CD4-positive, CD25-positive, alpha-beta regulatory T cell (primary cell): ENCODE data around the gene FITM1. TPM values are rescaled to one million over a fixed set of nuclear protein-coding genes. Genes with fewer than 3 reads are reported as not detected.

Source experiments
- polyA plus RNA-seq, 4 donors: library from polyadenylated mRNA; unstranded; fragments of 300-500 nt; fragmentation: Illumina TruSeq; gene quantifications; one replicate each; pipeline ENCODE4 v1.2.3, GENCODE V29; 2021
- total RNA-seq: library from RNA; stranded (reverse); gene quantifications from one replicate; pipeline ENCODE4 v1.2.3, GENCODE V29; 2022

Gene FITM1
- total and polyA plus RNA-seq, 5 donors from 2014 or later, result 0.20 to 1.1 (median 0.33) TPM; not detected in 1

Other genes starting within 250 kb of the FITM1 start
Only the 30 nearest of the 31 such genes appear.
- gene DHRS4, start 176.9 kb upstream of the FITM1 start, total RNA-seq, result 7.8 TPM
- gene DHRS4, start 176.9 kb upstream of the FITM1 start, polyA plus RNA-seq, result 10 to 100 TPM; 23.5 to 29.0 (median 24.6) TPM
- gene DHRS4L2, start 141.7 kb upstream of the FITM1 start, total RNA-seq, result 15.2 TPM
- 10 to 100 TPM; 13.4 to 22.0 (median 18.5) TPM for gene DHRS4L2, start 141.7 kb upstream of the FITM1 start, polyA plus RNA-seq
- 0.52 TPM for gene CARMIL3, start 78.7 kb upstream of the FITM1 start, total RNA-seq
- gene CARMIL3, start 78.7 kb upstream of the FITM1 start, polyA plus RNA-seq, result not detected
- gene CPNE6, start 59.1 kb upstream of the FITM1 start, total RNA-seq, result not detected
- gene CPNE6, start 59.1 kb upstream of the FITM1 start, polyA plus RNA-seq, result not detected
- gene PCK2, start 36.3 kb upstream of the FITM1 start, total RNA-seq, result 21.0 TPM
- gene PCK2, start 36.3 kb upstream of the FITM1 start, polyA plus RNA-seq, result 10 to 100 TPM; 26.3 to 32.2 (median 27.8) TPM
- gene DCAF11, start 15.9 kb upstream of the FITM1 start, total RNA-seq, result 97.8 TPM
- gene DCAF11, start 15.9 kb upstream of the FITM1 start, polyA plus RNA-seq, result 10 to 100 TPM; 73.4 to 95.7 (median 82.3) TPM
- gene NRL, start 15.7 kb upstream of the FITM1 start, total RNA-seq, result 2.8 TPM
- 1 to 10 TPM; 1.9 to 2.9 (median 2.1) TPM for gene NRL, start 15.7 kb upstream of the FITM1 start, polyA plus RNA-seq
- gene PSME1, start 5.5 kb downstream of the FITM1 start, total RNA-seq, result 294 TPM
- gene PSME1, start 5.5 kb downstream of the FITM1 start, polyA plus RNA-seq, result 1,000 to 10,000 TPM in 1 of 4 donors, 100 to 1,000 TPM in 3; 698 to 1,230 (median 866) TPM
- gene EMC9, start 10.9 kb downstream of the FITM1 start, total RNA-seq, result 11.7 TPM
- gene EMC9, start 10.9 kb downstream of the FITM1 start, polyA plus RNA-seq, result 10 to 100 TPM; 10.7 to 22.5 (median 13.4) TPM
- gene PSME2, start 16.0 kb downstream of the FITM1 start, total RNA-seq, result 167 TPM
- 100 to 1,000 TPM; 346 to 603 (median 466) TPM for gene PSME2, start 16.0 kb downstream of the FITM1 start, polyA plus RNA-seq
- gene RNF31, start 16.8 kb downstream of the FITM1 start, total RNA-seq, result 82.4 TPM
- gene RNF31, start 16.8 kb downstream of the FITM1 start, polyA plus RNA-seq, result 10 to 100 TPM; 35.9 to 55.9 (median 41.1) TPM
- 369 TPM for gene IRF9, start 30.6 kb downstream of the FITM1 start, total RNA-seq
- gene IRF9, start 30.6 kb downstream of the FITM1 start, polyA plus RNA-seq, result 100 to 1,000 TPM; 105 to 157 (median 119) TPM
- 145 TPM for gene REC8, start 41.4 kb downstream of the FITM1 start, total RNA-seq
- gene REC8, start 41.4 kb downstream of the FITM1 start, polyA plus RNA-seq, result 10 to 100 TPM in 3 of 4 donors, 1 to 10 TPM in 1; 9.7 to 16.1 (median 12.0) TPM
- 33.7 TPM for gene IPO4, start 58.2 kb downstream of the FITM1 start, total RNA-seq
- 10 to 100 TPM; 13.0 to 14.8 (median 14.1) TPM for gene IPO4, start 58.2 kb downstream of the FITM1 start, polyA plus RNA-seq
- 20.0 TPM for gene TM9SF1, start 64.8 kb downstream of the FITM1 start, total RNA-seq
- gene TM9SF1, start 64.8 kb downstream of the FITM1 start, polyA plus RNA-seq, result 10 to 100 TPM; 36.8 to 42.3 (median 40.0) TPM
- 0.44 TPM for gene TSSK4, start 75.0 kb downstream of the FITM1 start, total RNA-seq
- gene TSSK4, start 75.0 kb downstream of the FITM1 start, polyA plus RNA-seq, result 1 to 10 TPM in 3 of 4 donors, under 1 TPM in 1; 0.86 to 1.5 (median 1.2) TPM
- 108 TPM for gene CHMP4A, start 82.8 kb downstream of the FITM1 start, total RNA-seq
- gene CHMP4A, start 82.8 kb downstream of the FITM1 start, polyA plus RNA-seq, result 100 to 1,000 TPM; 122 to 154 (median 142) TPM
- 6.0 TPM for gene MDP1, start 85.4 kb downstream of the FITM1 start, total RNA-seq
- 10 to 100 TPM; 29.0 to 52.6 (median 35.6) TPM for gene MDP1, start 85.4 kb downstream of the FITM1 start, polyA plus RNA-seq
- gene NEDD8, start 101.7 kb downstream of the FITM1 start, total RNA-seq, result 89.1 TPM
- gene NEDD8, start 101.7 kb downstream of the FITM1 start, polyA plus RNA-seq, result 100 to 1,000 TPM; 334 to 440 (median 349) TPM
- gene GMPR2, start 102.3 kb downstream of the FITM1 start, total RNA-seq, result 49.0 TPM
- 100 to 1,000 TPM in 3 of 4 donors, 10 to 100 TPM in 1; 95.5 to 117 (median 112) TPM for gene GMPR2, start 102.3 kb downstream of the FITM1 start, polyA plus RNA-seq
- 169 TPM for gene TINF2, start 112.0 kb downstream of the FITM1 start, total RNA-seq
- 100 to 1,000 TPM; 216 to 242 (median 223) TPM for gene TINF2, start 112.0 kb downstream of the FITM1 start, polyA plus RNA-seq
- 4.0 TPM for gene TGM1, start 132.5 kb downstream of the FITM1 start, total RNA-seq
- not detected for gene TGM1, start 132.5 kb downstream of the FITM1 start, polyA plus RNA-seq
- 78.6 TPM for gene RABGGTA, start 140.9 kb downstream of the FITM1 start, total RNA-seq
- 10 to 100 TPM; 25.1 to 40.4 (median 30.3) TPM for gene RABGGTA, start 140.9 kb downstream of the FITM1 start, polyA plus RNA-seq
- gene DHRS1, start 169.1 kb downstream of the FITM1 start, total RNA-seq, result 41.2 TPM
- 10 to 100 TPM; 21.7 to 48.5 (median 31.9) TPM for gene DHRS1, start 169.1 kb downstream of the FITM1 start, polyA plus RNA-seq
- gene NOP9, start 169.2 kb downstream of the FITM1 start, total RNA-seq, result 30.0 TPM
- 1 to 10 TPM; 1.3 to 2.5 (median 1.8) TPM for gene NOP9, start 169.2 kb downstream of the FITM1 start, polyA plus RNA-seq
- gene CIDEB, start 177.3 kb downstream of the FITM1 start, total RNA-seq, result 13.2 TPM
- gene CIDEB, start 177.3 kb downstream of the FITM1 start, polyA plus RNA-seq, result 10 to 100 TPM in 2 of 4 donors, 1 to 10 TPM in 2; 8.9 to 13.6 (median 9.7) TPM
- 18.1 TPM for gene LTB4R2, start 179.5 kb downstream of the FITM1 start, total RNA-seq
- 1 to 10 TPM in 3 of 4 donors, under 1 TPM in 1; 1.00 to 2.2 (median 1.7) TPM for gene LTB4R2, start 179.5 kb downstream of the FITM1 start, polyA plus RNA-seq
- gene LTB4R, start 180.8 kb downstream of the FITM1 start, total RNA-seq, result 17.5 TPM
- 1 to 10 TPM; 3.5 to 7.8 (median 6.3) TPM for gene LTB4R, start 180.8 kb downstream of the FITM1 start, polyA plus RNA-seq
- 10.7 TPM for gene ADCY4, start 204.4 kb downstream of the FITM1 start, total RNA-seq
- gene ADCY4, start 204.4 kb downstream of the FITM1 start, polyA plus RNA-seq, result under 1 TPM in 2 of 4 donors, not detected in 2; 0.32 to 0.39 TPM
- gene RIPK3, start 209.3 kb downstream of the FITM1 start, total RNA-seq, result 41.2 TPM
- gene RIPK3, start 209.3 kb downstream of the FITM1 start, polyA plus RNA-seq, result 10 to 100 TPM; 14.9 to 24.6 (median 19.4) TPM